ENCODE results near the gene RPL10. TPM values are rescaled to one million over a fixed set of nuclear protein-coding genes. Genes with fewer than 3 reads are reported as not detected.

The RPL10 gene
- total RNA-seq, 1 experiment from 2014 or later, result 2,110 TPM

GRCh38 chrX:154435171-154435733 lies 37.1 kb downstream of the RPL10 start:
- Histone ChIP-seq H2BK15ac (ENCODE audit: low read depth, low read length) (no peak overlapping the region), H2AFZ (ENCODE audit: low read length) (no peak overlapping the region), H2BK5ac (ENCODE audit: insufficient read length, low read length) (no peak overlapping the region), H3K4me1 (ENCODE audit: insufficient read depth, low read length) (no peaks in the 10 kb centered on the region), H4K5ac (ENCODE audit: insufficient read length, low read depth, low read length) (no peak overlapping the region), H2AK5ac (ENCODE audit: insufficient read length, low read length) (no peak overlapping the region), H3K27me3 (ENCODE audit: insufficient read depth, low read length) (no peaks in the 10 kb centered on the region), H4K20me1 (ENCODE audit: control insufficient read depth, insufficient read depth, insufficient read length) (no peaks in the 10 kb centered on the region), H3K27ac (ENCODE audit: insufficient read length, low read depth, low read length) (no peak overlapping the region), H3K14ac (ENCODE audit: insufficient read depth, low read length) (no peak overlapping the region), H3K79me2 (ENCODE audit: insufficient read depth, low read length) (peaks cover 2% of the 10 kb centered on the region; the same call in 1 of the 2 replicates), H3K9ac (ENCODE audit: extremely low read depth, insufficient read length, low read length) (no peak overlapping the region), H3K9me3 (ENCODE audit: control insufficient read depth, low read depth, low read length) (peaks cover 28% of the 10 kb centered on the region), H3T11ph (ENCODE audit: low read length) (no peak overlapping the region), H2BK120ac (ENCODE audit: low read depth, low read length, poor library complexity, severe bottlenecking) (no peak overlapping the region), H4K8ac (replicated peaks; ENCODE audit: insufficient read length, low read depth, low read length) (no peak overlapping the region), H3K56ac (ENCODE audit: insufficient read length, low read depth, low read length) (no peak overlapping the region), H2BK20ac (ENCODE audit: low read depth, low read length, poor library complexity, severe bottlenecking) (no peak overlapping the region), H2BK12ac (ENCODE audit: insufficient read length, low read depth, low read length) (no peak overlapping the region), H4K91ac (ENCODE audit: insufficient read length, low read depth, low read length) (no peak overlapping the region), H3K23me2 (ENCODE audit: insufficient read length, low read depth, low read length, poor library complexity, severe bottlenecking) (peaks cover 7% of the 10 kb centered on the region), H3K23ac (ENCODE audit: insufficient read length, low read depth, low read length) (no peak overlapping the region), H3K79me1 (ENCODE audit: insufficient read depth, low read depth, low read length, poor library complexity, severe bottlenecking) (no peaks in the 10 kb centered on the region), H3K4me2 (ENCODE audit: insufficient read depth, insufficient read length, low read length) (no peak overlapping the region), H3K18ac (ENCODE audit: insufficient read length, low read depth, low read length) (no peak overlapping the region), H3K4ac (ENCODE audit: low read depth, low read length) (no peak overlapping the region)
- no peak for TF ChIP-seq CTCF (conservative IDR thresholded peaks at IDR 0.05)
- no peak overlapping the region for H3K27ac Mint-ChIP-seq
- H3K4me3 Mint-ChIP-seq, result no peak overlapping the region; a peak in 2 of 5 replicates
- no peak for DNase-seq
- peaks cover 8 to 16% of the 10 kb centered on the region in 2 experiments for H3K4me1 Mint-ChIP-seq
- H3K9me3 Mint-ChIP-seq, result peaks cover 70 to 89% of the 10 kb centered on the region in 2 experiments
- H3K36me3 Mint-ChIP-seq (ENCODE audit: insufficient read depth in 1 of 3, low read depth in 3 of 3), result peaks cover 22 to 59% (median 58%) of the 10 kb centered on the region in 3 experiments
- WGBS (ENCODE audit: extremely low coverage, insufficient read length, low lambda C conversion rate), result no CpG with 5 or more reads among the region's 19 CpGs
- no peaks in the 10 kb centered on the region for H3K27me3 Mint-ChIP-seq (ENCODE audit: low read depth)
